ENCODE data around the gene BLTP3A.
"Not testable (repeated sequence)": the region's sequence is repeated elsewhere in the genome, so short reads cannot be mapped to it uniquely, and the experiment has no call there.

BLTP3A gene

DNA sequence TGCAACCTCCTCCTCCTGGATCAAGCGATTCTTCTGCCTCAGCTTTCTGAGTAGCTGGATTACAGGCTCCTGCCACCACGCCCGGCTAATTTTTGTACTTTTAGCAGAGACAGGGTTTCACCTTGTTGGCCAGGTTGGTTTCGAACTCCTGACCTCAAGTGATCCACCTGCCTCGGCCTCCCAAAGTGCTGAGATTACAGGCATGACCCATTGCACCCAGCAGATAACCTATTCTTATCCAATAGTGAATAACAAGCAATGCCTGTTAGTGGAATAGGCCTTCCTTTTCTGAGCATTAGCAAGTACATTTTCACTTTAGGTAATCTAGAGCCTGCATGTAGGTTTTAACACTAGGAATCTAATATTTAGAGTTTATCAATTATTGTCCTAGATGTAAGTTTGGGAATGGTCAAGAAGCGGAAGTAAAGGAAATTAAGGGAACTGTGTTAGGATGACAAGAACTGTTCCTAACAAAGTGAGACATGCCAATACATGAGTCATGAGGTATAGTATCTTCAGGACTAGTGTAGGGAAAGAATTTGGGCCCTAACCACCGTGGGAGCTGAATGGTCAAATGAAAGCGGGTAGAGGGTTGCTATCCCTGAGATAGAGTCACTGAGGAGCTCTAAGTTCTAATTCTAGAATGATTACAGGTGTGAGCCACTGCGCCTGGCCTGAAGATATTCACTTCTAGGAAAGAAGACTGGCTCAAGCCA is 15.0 kb downstream of the BLTP3A start:
- TF ChIP-seq, protein P1, sequence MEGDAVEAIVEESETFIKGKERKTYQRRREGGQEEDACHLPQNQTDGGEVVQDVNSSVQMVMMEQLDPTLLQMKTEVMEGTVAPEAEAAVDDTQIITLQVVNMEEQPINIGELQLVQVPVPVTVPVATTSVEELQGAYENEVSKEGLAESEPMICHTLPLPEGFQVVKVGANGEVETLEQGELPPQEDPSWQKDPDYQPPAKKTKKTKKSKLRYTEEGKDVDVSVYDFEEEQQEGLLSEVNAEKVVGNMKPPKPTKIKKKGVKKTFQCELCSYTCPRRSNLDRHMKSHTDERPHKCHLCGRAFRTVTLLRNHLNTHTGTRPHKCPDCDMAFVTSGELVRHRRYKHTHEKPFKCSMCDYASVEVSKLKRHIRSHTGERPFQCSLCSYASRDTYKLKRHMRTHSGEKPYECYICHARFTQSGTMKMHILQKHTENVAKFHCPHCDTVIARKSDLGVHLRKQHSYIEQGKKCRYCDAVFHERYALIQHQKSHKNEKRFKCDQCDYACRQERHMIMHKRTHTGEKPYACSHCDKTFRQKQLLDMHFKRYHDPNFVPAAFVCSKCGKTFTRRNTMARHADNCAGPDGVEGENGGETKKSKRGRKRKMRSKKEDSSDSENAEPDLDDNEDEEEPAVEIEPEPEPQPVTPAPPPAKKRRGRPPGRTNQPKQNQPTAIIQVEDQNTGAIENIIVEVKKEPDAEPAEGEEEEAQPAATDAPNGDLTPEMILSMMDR (IDR thresholded peaks at IDR 0.05; ENCODE audit: low read depth, low read length): no peak
- DNase-seq (ENCODE audit: low read depth in 2 of 2): peak; percentile 19 to 25

DNA sequence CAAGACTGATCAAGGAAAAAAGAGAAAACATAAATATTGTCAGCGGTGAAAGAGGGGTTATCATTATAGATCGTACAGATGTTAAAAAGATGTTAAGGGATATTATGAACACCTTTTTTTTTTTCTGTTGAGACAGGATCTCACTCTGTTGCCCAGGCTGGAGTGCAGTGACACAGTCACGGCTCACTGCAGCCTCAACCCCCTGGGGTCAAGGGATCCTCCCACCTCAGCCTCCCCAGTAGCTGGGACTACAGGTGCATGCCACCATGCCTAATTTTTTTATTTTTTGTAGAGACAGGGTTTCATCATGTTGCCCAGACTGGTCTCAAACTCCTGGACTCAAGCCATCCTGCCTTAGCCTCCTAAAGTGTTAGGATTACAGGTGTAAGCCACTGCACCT is 16.6 kb downstream of the BLTP3A start:
- H3K4me3 ChIP-seq (replicated peaks in 1 of 2; ENCODE audit: low read depth in 2 of 2, low read length in 2 of 2); DNase-seq (ENCODE audit: low read depth in 2 of 2): not testable (repeated sequence)

More for the DNA sequence above, 15.0 kb downstream of the BLTP3A start:
- no peak overlapping the region for H3K4me3 ChIP-seq (replicated peaks in 1 of 2; ENCODE audit: low read depth in 2 of 2, low read length in 2 of 2)

DNA sequence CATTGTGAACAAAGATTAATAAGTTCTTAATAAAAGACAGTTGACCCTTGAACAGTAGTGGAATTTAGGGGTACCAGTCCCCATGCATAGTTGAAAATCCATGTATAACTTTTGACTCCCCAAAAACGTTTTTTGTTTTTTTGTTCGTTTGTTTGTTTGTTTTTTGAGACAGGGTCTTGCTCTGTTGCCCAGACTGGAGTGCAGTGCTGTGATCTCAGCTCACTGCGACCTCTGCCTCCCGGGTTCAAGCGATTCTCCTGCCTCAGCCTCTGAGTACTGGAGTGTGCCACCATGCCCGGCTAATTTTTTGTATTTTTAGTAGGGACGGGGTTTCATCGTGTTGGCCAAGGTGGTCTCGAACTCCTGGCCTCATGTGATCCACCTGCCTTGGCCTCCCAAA is 17.5 kb downstream of the BLTP3A start:
- H3K4me3 ChIP-seq (replicated peaks in 1 of 2; ENCODE audit: low read depth in 2 of 2, low read length in 2 of 2); DNase-seq (ENCODE audit: low read depth in 2 of 2): not testable (repeated sequence)

DNA sequence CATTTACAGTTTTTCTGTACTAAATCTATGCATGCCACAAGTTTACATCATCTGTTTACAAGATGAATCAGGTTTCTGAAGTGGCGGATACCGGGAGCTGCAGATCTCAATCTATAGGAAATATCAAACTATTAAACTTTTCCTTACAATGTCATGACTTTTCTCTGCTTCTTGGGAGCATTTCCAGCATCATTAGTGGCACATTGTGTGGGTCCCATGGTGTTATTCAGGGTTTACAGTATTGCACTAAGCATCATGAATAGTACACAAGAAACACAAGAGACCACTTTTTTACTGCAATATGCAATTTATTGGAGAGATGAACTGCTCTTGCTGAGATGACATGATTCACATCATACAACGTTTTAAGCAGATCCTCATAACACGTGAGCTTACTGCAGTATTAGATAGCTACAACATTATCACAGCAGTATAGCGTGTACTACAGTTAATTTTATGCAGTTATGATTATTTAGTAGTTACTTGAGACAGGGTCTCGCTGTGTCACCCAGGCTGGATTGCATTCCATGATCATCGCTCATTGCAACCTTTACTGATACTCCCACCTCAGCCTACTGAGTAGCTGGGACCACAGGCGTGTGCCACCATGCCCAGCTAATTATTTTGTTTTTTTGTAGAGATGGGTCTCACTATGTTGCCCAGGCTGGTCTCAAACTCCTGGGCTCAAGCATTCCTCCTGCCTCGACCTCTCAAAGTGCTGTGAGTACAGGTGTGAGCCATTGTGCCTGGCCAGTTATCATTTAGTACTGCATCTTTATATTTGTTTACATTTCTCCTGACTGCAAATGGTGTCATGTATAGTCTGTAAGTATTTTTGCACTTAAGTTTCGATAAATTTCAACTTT is 18.4 kb downstream of the BLTP3A start:
- no peak overlapping the region for H3K4me3 ChIP-seq (replicated peaks in 1 of 2; ENCODE audit: low read depth in 2 of 2, low read length in 2 of 2)
- TF ChIP-seq, protein P1 (IDR thresholded peaks at IDR 0.05; ENCODE audit: low read depth, low read length): no peak
- peak in 1 of 2 donors; percentile 18 for DNase-seq (ENCODE audit: low read depth in 2 of 2)

DNA sequence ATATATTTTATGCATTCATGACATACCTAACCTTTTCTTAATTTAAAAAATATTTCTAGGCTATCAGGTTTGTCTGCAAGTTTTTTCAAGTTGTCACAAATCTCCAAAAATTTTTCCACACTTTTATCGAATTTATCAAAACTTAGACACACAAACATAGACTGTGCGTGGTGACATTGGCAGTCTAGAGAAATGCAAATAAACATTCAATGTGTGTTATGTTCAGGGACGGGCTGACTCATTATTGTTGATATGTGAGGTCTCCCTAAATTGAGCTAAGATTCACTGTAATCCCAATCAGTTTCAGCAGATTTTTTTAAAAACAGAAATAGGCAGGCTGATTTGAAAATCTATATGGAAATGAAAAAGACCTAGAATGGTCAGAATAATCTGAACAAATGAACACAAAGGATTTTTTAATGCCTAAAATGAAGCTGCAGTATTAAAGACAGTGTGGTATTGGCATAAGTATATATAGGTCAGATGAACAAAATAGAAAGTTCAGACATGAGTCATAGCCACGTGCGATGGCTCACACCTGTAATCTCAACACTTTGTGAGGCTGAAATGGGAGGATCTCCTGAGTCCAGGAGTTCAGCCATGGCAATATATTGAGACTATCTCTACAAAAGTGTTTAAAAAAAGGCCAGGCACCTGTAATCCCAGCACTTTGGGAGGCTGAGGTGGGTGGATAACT is 19.2 kb downstream of the BLTP3A start:
- TF ChIP-seq, protein P1 (IDR thresholded peaks at IDR 0.05; ENCODE audit: low read depth, low read length): no peak
- DNase-seq (ENCODE audit: low read depth in 2 of 2): no peak

DNA sequence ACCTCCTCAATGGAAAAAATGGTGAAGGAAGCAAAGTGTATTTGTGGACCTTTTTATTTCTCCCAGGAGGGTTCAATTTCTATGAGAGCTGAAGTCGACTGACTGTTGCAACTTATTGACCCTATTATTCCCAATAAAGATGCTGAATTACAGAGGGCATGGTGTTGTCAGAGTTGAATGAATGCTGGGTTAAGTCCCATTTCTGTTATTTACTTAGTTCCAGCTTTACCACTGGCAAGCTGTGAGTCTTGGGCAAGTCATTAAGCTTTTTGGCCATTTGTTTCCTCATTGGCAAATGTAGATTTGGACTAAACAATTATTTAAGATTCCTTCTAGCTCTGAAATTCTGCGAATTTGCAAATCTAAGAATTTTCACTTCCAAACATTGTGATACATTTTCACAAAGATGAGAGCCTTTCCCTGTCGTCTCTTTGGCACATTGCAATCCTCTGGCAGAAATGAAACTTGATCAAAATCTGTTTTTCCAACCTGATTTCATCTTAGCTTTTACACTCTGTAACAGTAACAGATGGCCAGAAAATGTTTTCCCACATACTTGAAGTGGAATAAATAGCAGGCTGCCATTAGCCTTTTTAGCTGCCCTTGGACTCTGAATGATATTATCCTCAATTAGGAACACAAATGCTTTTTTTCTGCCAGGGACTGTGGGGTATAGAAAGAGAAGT is 21.3 kb downstream of the BLTP3A start:
- H3K4me3 ChIP-seq (replicated peaks in 1 of 2; ENCODE audit: low read depth in 2 of 2, low read length in 2 of 2): no peak overlapping the region
- DNase-seq (ENCODE audit: low read depth in 2 of 2): no peak
- TF ChIP-seq, protein P1 (IDR thresholded peaks at IDR 0.05; ENCODE audit: low read depth, low read length): no peak

More for the DNA sequence above, 19.2 kb downstream of the BLTP3A start:
- no peak overlapping the region for H3K4me3 ChIP-seq (replicated peaks in 1 of 2; ENCODE audit: low read depth in 2 of 2, low read length in 2 of 2)

DNA sequence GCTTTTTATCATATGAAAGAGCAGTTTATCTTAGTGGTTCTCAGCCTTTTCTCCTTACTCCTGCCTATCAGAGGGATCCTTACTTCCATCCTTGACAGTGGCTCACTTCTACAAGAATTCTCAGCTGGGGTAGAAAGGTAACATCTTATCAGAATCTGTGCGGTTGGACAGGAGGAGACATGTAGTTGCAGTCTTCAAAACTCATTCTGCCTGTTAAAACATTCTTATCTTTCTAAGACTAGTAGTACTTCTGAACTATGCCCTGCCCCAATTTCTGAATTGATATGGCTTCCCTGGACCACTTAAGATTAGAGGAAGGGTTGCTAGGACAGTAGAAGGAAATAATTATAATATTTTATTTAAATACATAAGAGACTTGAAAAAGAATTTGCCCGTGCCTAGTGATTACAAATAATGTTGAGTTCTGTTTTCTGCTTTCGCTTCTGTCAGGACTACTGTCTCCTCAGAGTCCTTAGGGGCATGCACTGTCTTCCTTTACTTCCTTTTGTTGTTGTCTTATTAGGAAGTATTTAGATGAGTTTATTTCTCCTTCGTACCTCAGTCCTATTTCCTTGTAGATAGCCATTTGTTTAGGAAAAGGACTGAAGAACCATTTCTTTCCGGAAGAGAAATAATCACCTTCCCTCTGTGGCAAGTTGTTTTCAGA is 24.9 kb downstream of the BLTP3A start:
- no peak overlapping the region for H3K4me3 ChIP-seq (replicated peaks in 1 of 2; ENCODE audit: low read depth in 2 of 2, low read length in 2 of 2)
- DNase-seq (ENCODE audit: low read depth in 2 of 2): no peak

More for the DNA sequence above, 24.9 kb downstream of the BLTP3A start:
- TF ChIP-seq, protein P1 (IDR thresholded peaks at IDR 0.05; ENCODE audit: low read depth, low read length): no peak

All from cardiac fibroblast (primary cell).